GM20000 (cell line): ENCODE data around the gene CUEDC1.

ENCODE experiments used
- DNase-seq: peaks from one replicate; pipeline ENCODE4 v3.0.0; 2012; ENCODE audit warnings: low spot score
- CTCF ChIP-seq: IDR thresholded peaks from 2 replicates; pipeline ENCODE4 v1.5.1; 2012; ENCODE audit warnings: mild to moderate bottlenecking, control low read depth; ENCODE audit errors: extremely low read depth, missing control alignments

The CUEDC1 gene

GRCh38 chr17:57902800-57903759 lies 52.1 kb downstream of the CUEDC1 start:
- peak; percentile 82 for DNase-seq
- TF ChIP-seq CTCF = no peak

GRCh38 chr17:57902117-57902799 lies 53.0 kb downstream of the CUEDC1 start:
- peak; percentile 76 for DNase-seq
- no peak for TF ChIP-seq CTCF

GRCh38 chr17:57900991-57901743 lies 54.0 kb downstream of the CUEDC1 start:
- no peak for DNase-seq
- TF ChIP-seq CTCF = no peak

- TF ChIP-seq CTCF = no peak
- DNase-seq = no peak
These were observed 55.4 kb downstream of the CUEDC1 start for GRCh38 chr17:57899822-57900221.

- DNase-seq = no peak
- no peak for TF ChIP-seq CTCF
These were observed 55.8 kb downstream of the CUEDC1 start for GRCh38 chr17:57899391-57899790.

GRCh38 chr17:57898487-57899311 lies 56.5 kb downstream of the CUEDC1 start:
- DNase-seq = no peak

More at GRCh38 chr17:57898487-57899311, 56.5 kb downstream of the CUEDC1 start:
- no peak for TF ChIP-seq CTCF
